Upper lobe of left lung (tissue), 4 donors: ENCODE results near the gene CLPTM1L.

Experiments used
- POLR2AphosphoS5 ChIP-seq, 2 donors: sonication (generic); formaldehyde crosslinking; IDR thresholded peaks; one replicate each; pipeline ENCODE4 v1.5.1; 2017; ENCODE audit warnings: antibody characterized with exemption in 2 of 2
- TF ChIP-seq, protein P1 (sequence below), 6 experiments: fragments of 450-650 bp in 4 of 6; fragments of 200-600 bp in 2 of 6; sonication (generic) in 2 of 6; IDR thresholded peaks; one replicate each; pipeline ENCODE4 v1.5.1; 2016 to 2019; ENCODE audit warnings: antibody characterized with exemption in 6 of 6

DNA sequence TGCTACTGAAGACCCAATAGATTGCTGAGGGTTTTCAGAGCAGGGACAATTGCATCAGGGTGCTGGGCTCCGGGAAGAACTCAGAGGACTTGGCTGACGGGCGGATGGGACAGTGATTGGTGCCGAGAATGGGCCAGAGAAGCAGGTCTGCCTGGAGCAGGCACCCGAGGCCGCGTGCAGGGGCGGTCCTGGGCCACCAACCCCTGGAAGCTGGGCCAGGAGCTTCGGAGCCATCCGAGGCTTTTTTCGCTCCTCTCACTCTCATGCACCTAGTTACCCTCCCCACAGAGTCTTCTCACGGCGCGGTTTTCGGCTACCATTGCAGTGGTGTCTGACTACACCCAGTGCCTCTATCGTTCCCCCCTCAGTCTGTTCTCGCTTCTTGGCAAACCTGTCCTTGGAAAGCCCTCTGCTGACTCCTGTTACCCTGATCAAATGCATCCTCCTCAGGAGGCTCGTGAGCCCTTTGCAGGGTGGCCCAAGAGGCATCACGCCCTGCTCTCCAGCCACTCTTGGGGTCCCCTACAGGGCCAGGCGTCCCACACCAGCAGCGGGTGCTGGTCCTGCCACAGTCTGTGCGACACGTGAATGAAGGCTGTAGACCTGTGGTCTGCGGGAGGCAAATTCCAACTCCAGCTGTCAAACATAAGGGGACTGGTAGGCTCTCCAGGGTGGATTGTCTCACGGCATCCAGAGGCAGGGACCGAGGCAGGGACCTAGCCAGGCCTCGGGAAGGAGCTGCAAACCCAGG, 1.2 kb upstream of the CLPTM1L start:
- no peak for TF ChIP-seq POLR2AphosphoS5 (IDR thresholded peaks at IDR 0.05)
- TF ChIP-seq, protein P1, sequence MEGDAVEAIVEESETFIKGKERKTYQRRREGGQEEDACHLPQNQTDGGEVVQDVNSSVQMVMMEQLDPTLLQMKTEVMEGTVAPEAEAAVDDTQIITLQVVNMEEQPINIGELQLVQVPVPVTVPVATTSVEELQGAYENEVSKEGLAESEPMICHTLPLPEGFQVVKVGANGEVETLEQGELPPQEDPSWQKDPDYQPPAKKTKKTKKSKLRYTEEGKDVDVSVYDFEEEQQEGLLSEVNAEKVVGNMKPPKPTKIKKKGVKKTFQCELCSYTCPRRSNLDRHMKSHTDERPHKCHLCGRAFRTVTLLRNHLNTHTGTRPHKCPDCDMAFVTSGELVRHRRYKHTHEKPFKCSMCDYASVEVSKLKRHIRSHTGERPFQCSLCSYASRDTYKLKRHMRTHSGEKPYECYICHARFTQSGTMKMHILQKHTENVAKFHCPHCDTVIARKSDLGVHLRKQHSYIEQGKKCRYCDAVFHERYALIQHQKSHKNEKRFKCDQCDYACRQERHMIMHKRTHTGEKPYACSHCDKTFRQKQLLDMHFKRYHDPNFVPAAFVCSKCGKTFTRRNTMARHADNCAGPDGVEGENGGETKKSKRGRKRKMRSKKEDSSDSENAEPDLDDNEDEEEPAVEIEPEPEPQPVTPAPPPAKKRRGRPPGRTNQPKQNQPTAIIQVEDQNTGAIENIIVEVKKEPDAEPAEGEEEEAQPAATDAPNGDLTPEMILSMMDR (IDR thresholded peaks at IDR 0.05): no peak
